Activated B cell treated with CpG ODN at 0.5 μM for 24 hours (primary cell): ENCODE data around the gene WWOX. TPM values are rescaled to one million over a fixed set of nuclear protein-coding genes. Genes with fewer than 3 reads are reported as not detected.
A peak's percentile ranks its signal among the peaks of the same experiment; 100 is the strongest.

ENCODE experiments used
- ATAC-seq: fragments of 200-7000 bp; cut with Tn5 transposase; one replicate; pipeline ENCODE4 v1.10.0; 2021; ENCODE audit warnings: low read depth, mild to moderate bottlenecking, moderate library complexity
- CTCF ChIA-PET: fragments of 350-600 bp; sonication (Branson Sonifier 250); formaldehyde crosslinking; loops from one replicate; lab custom pipeline; 2021; ENCODE audit warnings: antibody characterized with exemption; lab: Charles Lee
- POLR2A ChIA-PET: fragments of 350-600 bp; sonication (Branson Sonifier 250); formaldehyde crosslinking; loops from one replicate; lab custom pipeline; 2021; ENCODE audit warnings: antibody characterized with exemption; lab: Charles Lee
- DNase-seq: peaks from one replicate; pipeline ENCODE4 v3.0.0; 2022
- H3K27ac Mint-ChIP-seq: one replicate; pipeline ENCODE4 v1.8.0; 2020; ENCODE audit warnings: mixed read lengths
- H3K27me3 Mint-ChIP-seq: one replicate; pipeline ENCODE4 v1.8.0; 2021; ENCODE audit warnings: mixed read lengths
- H3K36me3 Mint-ChIP-seq: one replicate; pipeline ENCODE4 v1.8.0; 2021; ENCODE audit warnings: low read depth, mixed read lengths
- H3K4me1 Mint-ChIP-seq: one replicate; pipeline ENCODE4 v1.8.0; 2021; ENCODE audit warnings: mixed read lengths
- H3K4me3 Mint-ChIP-seq: one replicate; pipeline ENCODE4 v1.8.0; 2020; ENCODE audit warnings: mild to moderate bottlenecking, mixed read lengths
- H3K9me3 Mint-ChIP-seq: one replicate; pipeline ENCODE4 v1.8.0; 2020; ENCODE audit warnings: mixed read lengths
- CTCF ChIP-seq: fragments of 200-600 bp; IDR thresholded peaks from one replicate; pipeline ENCODE4 v1.8.0; 2022; ENCODE audit warnings: antibody characterized with exemption, mild to moderate bottlenecking
- intact Hi-C: fragments of 100-400 bp; cut with micrococcal nuclease; formaldehyde crosslinking; loops from one replicate; pipeline ENCODE4 v1.15.1; 2024
- total RNA-seq: library from RNA; stranded (reverse); gene quantifications from 2 replicates; pipeline ENCODE4 v1.2.3, GENCODE V29; 2022

The WWOX gene
- total RNA-seq, 1 donor from 2014 or later = 22.6 TPM

- ChIA-PET CTCF (no interaction called here), POLR2A (no interaction called here)
- DNase-seq (no peak), ATAC-seq (no peak)
- Mint-ChIP-seq H3K4me3 (no peak overlapping the region), H3K36me3 (no peaks in the 10 kb centered on the region), H3K27ac (no peak overlapping the region), H3K9me3 (no peaks in the 10 kb centered on the region), H3K27me3 (no peaks in the 10 kb centered on the region), H3K4me1 (peaks cover 23% of the 10 kb centered on the region)
- TF ChIP-seq CTCF = no peak
- intact Hi-C loops = no loop called here
Measured at GRCh38 chr16:78737630-78738029, 638.2 kb downstream of the WWOX start.

DNA sequence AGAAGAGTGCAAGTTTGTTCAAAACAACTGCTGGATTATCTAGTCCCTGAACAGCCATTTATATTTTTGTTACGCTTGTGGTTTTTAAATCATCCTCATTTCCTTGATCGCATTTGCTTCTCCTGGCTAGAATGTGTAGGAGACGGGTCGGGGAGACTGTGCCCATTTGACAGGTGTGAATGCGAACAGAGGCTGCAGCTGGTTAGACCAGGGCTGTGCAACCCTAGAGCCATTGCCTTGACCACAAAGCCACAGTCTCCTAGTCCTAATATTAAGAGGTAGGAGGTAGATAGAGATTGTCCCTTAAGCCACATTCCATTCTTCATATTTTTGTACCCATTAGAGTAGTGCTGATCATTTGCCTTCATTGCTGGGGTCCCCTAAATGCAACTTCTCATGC is 639.1 kb downstream of the WWOX start:
- DNase-seq (no peak), ATAC-seq (no peak)
- ChIA-PET POLR2A (no interaction called here), CTCF (no interaction called here)
- H3K9me3 Mint-ChIP-seq = no peaks in the 10 kb centered on the region
- intact Hi-C loops = no loop called here
- H3K36me3 Mint-ChIP-seq = no peaks in the 10 kb centered on the region
- H3K4me3 Mint-ChIP-seq = no peak overlapping the region
- peak overlapping the region; percentile 10 for H3K27ac Mint-ChIP-seq
- peaks cover 33% of the 10 kb centered on the region for H3K4me1 Mint-ChIP-seq
- no peaks in the 10 kb centered on the region for H3K27me3 Mint-ChIP-seq
- no peak for TF ChIP-seq CTCF

GRCh38 chr16:78740269-78740668 is 640.8 kb downstream of the WWOX start:
- H3K36me3 Mint-ChIP-seq = no peaks in the 10 kb centered on the region
- no peak for TF ChIP-seq CTCF
- H3K4me3 Mint-ChIP-seq = no peak overlapping the region
- no peaks in the 10 kb centered on the region for H3K9me3 Mint-ChIP-seq
- no peak for DNase-seq
- ChIA-PET POLR2A (no interaction called here), CTCF (no interaction called here)
- H3K27ac Mint-ChIP-seq = no peak overlapping the region
- intact Hi-C loops = loop anchor here (10.0 kb wide), 2 partner anchors 225 to 645 kb away; partner anchors contain the start of gene WWOX
- no peaks in the 10 kb centered on the region for H3K27me3 Mint-ChIP-seq
- H3K4me1 Mint-ChIP-seq = peaks cover 38% of the 10 kb centered on the region
- ATAC-seq = no peak

GRCh38 chr16:78742501-78743283 is 643.2 kb downstream of the WWOX start:
- CTCF ChIA-PET = no interaction called here
- POLR2A ChIA-PET = interaction anchor here (0.6 kb wide), 1 partner anchor 16 kb away, joined by 6 read pairs; no protein-coding TSS in a partner anchor
- ATAC-seq (peak; percentile 92), DNase-seq (peak; percentile 36)
- Mint-ChIP-seq H3K27ac (peak overlapping the region; percentile 91), H3K36me3 (no peaks in the 10 kb centered on the region), H3K4me3 (peak overlapping the region; percentile 81), H3K4me1 (peaks cover 47% of the 10 kb centered on the region), H3K9me3 (peaks cover 8% of the 10 kb centered on the region), H3K27me3 (no peaks in the 10 kb centered on the region)
- no peak for TF ChIP-seq CTCF
- intact Hi-C loops = loop anchor here (1.0 to 10.0 kb wide), 3 partner anchors 8 to 648 kb away; partner anchors contain the start of gene WWOX

- H3K27ac Mint-ChIP-seq = peak overlapping the region; percentile 91
- DNase-seq (no peak), ATAC-seq (no peak)
- H3K36me3 Mint-ChIP-seq = no peaks in the 10 kb centered on the region
- ChIA-PET CTCF (interaction anchor here (0.6 kb wide), 1 partner anchor 279 kb away, joined by 3 read pairs; no protein-coding TSS in a partner anchor), POLR2A (no interaction called here)
- peak overlapping the region; percentile 81 for H3K4me3 Mint-ChIP-seq
- no peak for TF ChIP-seq CTCF
- H3K9me3 Mint-ChIP-seq = peaks cover 8% of the 10 kb centered on the region
- H3K27me3 Mint-ChIP-seq = no peaks in the 10 kb centered on the region
- H3K4me1 Mint-ChIP-seq = peaks cover 56% of the 10 kb centered on the region
- intact Hi-C loops = loop anchor here (10.0 kb wide), 2 partner anchors 221 to 649 kb away; partner anchors contain the start of gene WWOX
Measured at GRCh38 chr16:78743556-78743955, 644.1 kb downstream of the WWOX start.
